H1 (cell line): ENCODE measurements around the gene C2orf81. TPM values are rescaled to one million over a fixed set of nuclear protein-coding genes. Genes with fewer than 3 reads are reported as not detected.

Source experiments
- CEBPB ChIP-seq: IDR thresholded peaks from 2 replicates; pipeline ENCODE4 v1.6.1; 2012; ENCODE audit warnings: low read depth, low read length
- CHD7 ChIP-seq: fragments of 300-600 bp; sonication (generic); IDR thresholded peaks from 2 replicates; pipeline ENCODE4 v1.7.1; 2012; ENCODE audit warnings: low read length, moderate library complexity, mild to moderate bottlenecking, inconsistent platforms; ENCODE audit not compliant: insufficient replicate concordance
- FOSL1 ChIP-seq: IDR thresholded peaks from 2 replicates; pipeline ENCODE4 v1.6.1; 2011; ENCODE audit warnings: mild to moderate bottlenecking, low read depth, low read length, moderate library complexity; ENCODE audit not compliant: insufficient read depth
- NRF1 ChIP-seq: IDR thresholded peaks from 2 replicates; pipeline ENCODE4 v1.6.1; 2011; ENCODE audit warnings: mild to moderate bottlenecking, low read depth, low read length, improper control_type of control experiment
- POLR2A ChIP-seq, 2 experiments: IDR thresholded peaks; 1 replicate in 1 of 2; 2 replicates in 1 of 2; pipeline ENCODE4 v1.6.1; 2011; ENCODE audit warnings: low read depth in 2 of 2, low read length in 2 of 2, mild to moderate bottlenecking in 2 of 2; ENCODE audit errors: control extremely low read depth in 1 of 2
- polyA plus RNA-seq, 7 experiments: library from polyadenylated mRNA; depleted of rRNA in 3 of 7; stranded (reverse) in 5 of 7; unstranded in 2 of 7; fragments of >200 nt in 5 of 7; fragments of 200-250 nt in 2 of 7; gene quantifications; 1 replicate in 5 of 7; 2 replicates in 1 of 7; 4 replicates in 1 of 7; pipeline versions ENCODE4 v1.2.1 to v1.2.3, GENCODE V29; 2011 to 2013; ENCODE audit warnings: missing spikeins in 2 of 7, mixed read lengths in 2 of 7
- total RNA-seq: library from RNA; stranded (reverse); fragmentation: NEBNext Ultra II Directional; extraction: Animal tissue kit (Norgen Biotek cat#: 25700); gene quantifications from 2 replicates; pipeline ENCODE4 v1.2.1, GENCODE V29; 2021

Gene C2orf81
- total and polyA plus RNA-seq, 2 of the 8 experiments (the other 6 are each of a cell fraction or from before 2014, with no cell fraction given), result 1.6 to 3.3 TPM

GRCh38 chr2:74450570-74451190, 29.3 kb upstream of the C2orf81 start (continued):
- TF ChIP-seq CHD7 (no peak), CEBPB (no peak), NRF1 (no peak), POLR2A (IDR thresholded peaks at IDR 0.05; ENCODE audit: control extremely low read depth in 1 of 2, low read depth in 2 of 2, low read length in 2 of 2) (no peak), FOSL1 (no peak)
